Lower leg skin (tissue), 3 donors: Measurements from ENCODE around the gene ADARB1.

Experiments
- CTCF ChIP-seq, 3 donors: fragments of 450-650 bp; IDR thresholded peaks; one replicate each; pipeline ENCODE4 v1.5.1; 2016; ENCODE audit warnings: antibody characterized with exemption in 3 of 3, mild to moderate bottlenecking in 3 of 3, moderate library complexity in 2 of 3
- POLR2A ChIP-seq, 2 donors: fragments of 450-650 bp; IDR thresholded peaks; one replicate each; pipeline ENCODE4 v1.6.1; 2016 to 2017; ENCODE audit warnings: antibody characterized with exemption in 2 of 2, mild to moderate bottlenecking in 1 of 2, moderate library complexity in 1 of 2

GRCh38 chr21:45163413-45164123, 89.2 kb downstream of the ADARB1 start:
- TF ChIP-seq CTCF (IDR thresholded peaks at IDR 0.05) (no peak), POLR2A (IDR thresholded peaks at IDR 0.05) (no peak)
